Measurements from ENCODE around the gene HOXC4. TPM values are rescaled to one million over a fixed set of nuclear protein-coding genes. Genes with fewer than 3 reads are reported as not detected.

HOXC4 gene
- total and polyA plus RNA-seq, 11 donors: 0.06 to 1.2 (median 0.25) TPM; not detected in 7

DNA sequence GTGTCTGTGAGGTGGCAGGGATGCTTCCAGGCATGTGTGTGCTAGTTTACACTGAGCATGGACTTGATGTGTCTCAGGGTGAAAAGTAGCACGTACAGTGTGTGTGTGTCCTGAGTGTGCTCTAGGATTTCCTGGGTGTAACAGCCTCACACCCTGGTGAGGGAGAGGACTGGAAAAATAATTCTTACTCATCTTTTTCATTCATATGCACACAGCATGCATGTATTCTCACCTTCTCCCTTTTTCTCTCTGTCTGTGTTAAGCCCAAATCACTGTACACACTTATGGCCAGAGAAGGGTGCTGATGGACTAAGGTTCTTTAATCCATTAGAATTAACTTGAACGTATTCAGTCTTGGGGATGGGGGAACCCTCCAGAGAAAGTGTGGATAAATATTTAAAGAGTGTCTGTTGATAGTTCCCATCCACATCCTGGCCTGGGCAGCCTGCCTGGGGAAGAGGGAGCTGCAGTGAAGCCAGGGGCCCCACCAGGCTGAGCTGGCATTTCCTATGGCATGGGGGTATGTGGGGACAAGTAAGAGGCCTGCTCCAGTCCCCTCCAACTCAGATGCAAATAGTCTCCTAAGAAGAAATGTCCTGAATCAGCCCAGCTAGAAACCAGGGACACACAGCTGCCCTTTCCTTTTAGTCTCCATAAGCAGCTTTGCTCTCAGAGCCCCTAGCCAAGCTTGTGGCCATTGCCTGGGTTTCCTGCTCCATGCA, 45.9 kb upstream of the HOXC4 start:
- Histone ChIP-seq H3K36me3 (no peaks in the 10 kb centered on the region), H3K4me1 (peaks cover 0 to 20% (median 11%) of the 10 kb centered on the region in 12 donors), H3K9me3 (no peaks in the 10 kb centered on the region), H3K27me3 (peaks cover 64 to 98% (median 95%) of the 10 kb centered on the region in 9 donors), H3K4me3 (no peak overlapping the region), H3K27ac (no peak overlapping the region)
- DNase-seq (no peak), ATAC-seq (no peak)
- intact Hi-C loops (cut with DNase I): loop anchor here in 8 of 10 donors (2.0 to 10.0 kb wide), 5 partner anchors 183 to 367 kb away; no protein-coding TSS in a partner anchor
- TF ChIP-seq POLR2A (IDR thresholded peaks at IDR 0.05): no peak
- no peak for TF ChIP-seq CTCF (IDR thresholded peaks at IDR 0.05)
- WGBS, 4 donors: 31 to 61% (median 38%) methylated on average over 2 of the region's 2 CpGs

DNA sequence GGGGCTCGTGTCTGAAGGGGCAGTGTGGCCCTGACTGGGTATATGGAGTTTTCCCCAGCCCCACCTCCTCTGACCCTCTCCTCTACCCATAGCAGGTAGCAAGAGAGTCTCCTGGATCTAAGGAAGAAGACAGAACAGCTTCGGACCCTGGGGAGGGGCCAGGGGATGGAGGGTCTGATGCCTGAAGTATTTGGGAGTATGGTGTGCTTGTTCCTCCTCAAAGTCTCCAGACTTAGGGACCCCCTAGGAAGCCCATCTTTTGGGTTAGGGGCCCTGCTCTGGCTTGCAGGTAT, 45.4 kb upstream of the HOXC4 start:
- H3K4me3 ChIP-seq: no peak overlapping the region
- no peak for DNase-seq
- intact Hi-C loops (cut with DNase I): loop anchor here in 6 of 10 donors (2.0 to 10.0 kb wide), 4 partner anchors 184 to 367 kb away; no protein-coding TSS in a partner anchor
- H3K27me3 ChIP-seq: peaks cover 66 to 98% (median 95%) of the 10 kb centered on the region in 9 donors
- H3K27ac ChIP-seq: no peak overlapping the region
- H3K4me1 ChIP-seq: peaks cover 0 to 20% (median 11%) of the 10 kb centered on the region in 12 donors
- 14 to 36% (median 20%) methylated on average over 2 of the region's 2 CpGs for WGBS, 4 donors
- ATAC-seq: no peak
- TF ChIP-seq CTCF (IDR thresholded peaks at IDR 0.05): no peak
- TF ChIP-seq POLR2A (IDR thresholded peaks at IDR 0.05): no peak
- H3K36me3 ChIP-seq: no peaks in the 10 kb centered on the region
- H3K9me3 ChIP-seq: no peaks in the 10 kb centered on the region

DNA sequence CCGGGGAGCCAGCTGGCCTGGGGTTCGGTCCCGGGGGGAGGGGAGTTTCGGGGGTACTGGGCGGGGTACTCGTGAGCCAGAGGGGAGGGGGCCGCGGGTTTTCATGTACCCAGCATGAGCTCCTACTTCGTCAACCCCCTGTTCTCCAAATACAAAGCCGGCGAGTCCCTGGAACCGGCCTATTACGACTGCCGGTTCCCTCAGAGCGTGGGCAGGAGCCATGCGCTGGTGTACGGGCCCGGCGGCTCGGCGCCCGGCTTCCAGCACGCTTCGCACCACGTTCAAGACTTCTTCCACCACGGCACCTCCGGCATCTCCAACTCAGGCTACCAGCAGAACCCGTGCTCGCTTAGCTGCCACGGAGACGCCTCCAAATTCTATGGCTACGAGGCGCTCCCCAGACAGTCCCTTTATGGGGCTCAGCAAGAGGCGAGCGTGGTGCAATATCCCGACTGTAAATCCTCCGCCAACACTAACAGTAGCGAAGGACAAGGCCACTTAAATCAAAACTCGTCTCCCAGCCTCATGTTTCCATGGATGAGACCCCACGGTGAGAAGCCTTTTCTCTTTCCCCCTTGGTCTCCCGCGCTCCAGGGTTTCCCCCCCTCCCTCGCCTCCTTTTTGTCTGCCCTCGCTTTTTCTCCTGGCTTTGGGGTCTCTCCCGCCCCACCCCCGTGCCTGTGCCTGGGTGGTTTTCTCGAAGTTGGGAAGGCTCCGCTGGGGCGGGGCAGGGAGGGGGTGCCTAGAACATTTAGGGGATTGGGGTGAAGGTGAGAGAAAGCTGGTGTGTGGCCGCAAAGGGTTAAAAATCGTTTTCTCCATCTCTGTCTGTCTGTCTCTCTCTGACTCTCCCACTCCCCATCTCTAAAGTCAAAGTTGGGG, 44.2 kb upstream of the HOXC4 start:
- intact Hi-C loops (cut with DNase I): loop anchor here in 6 of 10 donors (2.0 to 10.0 kb wide), 4 partner anchors 183 to 365 kb away; no protein-coding TSS in a partner anchor
- Histone ChIP-seq H3K4me3 (peak overlapping the region in 6 of 12 donors; percentile 1 to 32 (median 18)), H3K27ac (no peak overlapping the region), H3K27me3 (peaks cover 62 to 98% (median 94%) of the 10 kb centered on the region in 9 donors), H3K4me1 (peaks cover 0 to 23% (median 12%) of the 10 kb centered on the region in 12 donors), H3K9me3 (no peaks in the 10 kb centered on the region), H3K36me3 (no peaks in the 10 kb centered on the region)
- ATAC-seq (no peak), DNase-seq (no peak)
- TF ChIP-seq CTCF (IDR thresholded peaks at IDR 0.05) (no peak), POLR2A (IDR thresholded peaks at IDR 0.05) (no peak)
- 3 to 5% (median 4%) methylated on average over 45 to 51 of the region's 51 CpGs for WGBS, 4 donors
